ENCODE results near the gene TIMM23.
"Not testable (repeated sequence)": the region's sequence is repeated elsewhere in the genome, so short reads cannot be mapped to it uniquely, and the experiment has no call there.

TIMM23 gene

DNA sequence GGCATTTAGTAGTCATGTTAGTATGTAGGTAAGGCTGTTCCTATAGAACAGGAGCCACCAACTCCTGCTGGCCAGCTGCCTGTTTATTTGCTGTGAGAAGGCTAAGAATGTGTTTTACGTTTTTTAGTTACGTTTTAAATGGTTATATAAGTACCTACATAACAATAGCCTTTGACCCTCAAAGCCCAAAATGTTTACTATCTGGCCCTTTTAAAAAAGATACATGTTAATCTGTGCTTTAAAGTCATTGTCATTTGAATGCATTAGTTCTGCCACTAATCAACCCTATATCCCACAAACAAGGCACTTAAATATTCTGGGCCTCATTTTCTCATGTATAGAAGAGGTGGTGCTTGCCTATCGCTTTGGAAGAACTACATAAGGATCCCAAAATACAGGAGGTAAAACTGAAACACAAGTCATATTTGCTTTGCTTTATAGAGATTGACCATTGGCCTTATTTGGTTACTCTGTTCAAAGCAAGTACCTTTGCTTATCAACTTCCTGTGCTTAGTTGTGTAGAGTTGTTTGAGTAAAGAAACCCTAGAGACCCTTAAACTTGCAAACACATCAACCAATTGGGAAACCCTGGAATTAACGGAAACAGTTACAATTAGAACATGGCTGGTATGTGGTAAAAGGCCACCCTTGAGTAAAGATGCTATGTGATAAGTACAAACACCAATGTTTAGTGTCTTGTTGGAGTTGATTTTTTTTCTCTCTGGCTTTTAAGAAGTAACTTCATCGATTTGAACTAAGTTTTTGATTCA lies 25.9 kb downstream of the TIMM23 start:
- DNase-seq = no peak

DNA sequence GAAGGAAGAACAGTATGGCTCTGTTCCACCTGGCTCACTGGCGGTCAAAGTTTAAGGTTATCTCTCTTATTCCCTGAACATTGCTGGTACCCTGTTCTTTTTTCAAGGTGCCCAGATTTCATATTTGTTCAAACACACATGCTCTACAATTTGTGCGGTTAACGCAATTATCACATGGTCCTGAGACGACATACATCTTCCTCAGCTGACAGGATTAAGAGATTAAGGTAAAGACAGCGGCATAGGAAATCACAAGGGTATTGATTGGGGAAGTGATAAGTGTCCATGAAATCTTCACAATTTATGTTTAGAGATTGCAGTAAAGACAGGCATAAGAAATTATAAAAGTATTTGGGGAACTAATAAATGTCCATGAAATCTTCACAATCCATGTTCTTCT lies 27.7 kb downstream of the TIMM23 start:
- DNase-seq = not testable (repeated sequence)

DNA sequence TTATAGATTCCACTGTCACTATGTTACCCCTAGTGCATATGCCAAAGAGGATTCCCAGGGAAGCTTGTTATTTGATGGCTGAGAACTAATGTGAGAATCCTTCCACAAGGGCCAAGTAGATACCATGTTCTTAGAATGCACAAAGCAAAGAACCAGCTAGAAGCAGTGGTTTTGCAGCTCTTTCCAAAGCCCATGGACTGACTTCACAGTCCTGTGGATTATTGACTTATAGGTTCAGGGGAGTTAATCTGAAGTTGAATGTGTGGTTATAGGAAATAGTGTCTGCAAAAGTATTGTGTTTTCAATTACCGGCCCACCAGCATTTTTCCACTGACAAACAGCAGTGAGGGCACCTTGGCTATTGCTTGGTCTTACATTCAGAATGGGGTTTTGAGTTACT lies 28.2 kb downstream of the TIMM23 start:
- no peak for DNase-seq

DNA sequence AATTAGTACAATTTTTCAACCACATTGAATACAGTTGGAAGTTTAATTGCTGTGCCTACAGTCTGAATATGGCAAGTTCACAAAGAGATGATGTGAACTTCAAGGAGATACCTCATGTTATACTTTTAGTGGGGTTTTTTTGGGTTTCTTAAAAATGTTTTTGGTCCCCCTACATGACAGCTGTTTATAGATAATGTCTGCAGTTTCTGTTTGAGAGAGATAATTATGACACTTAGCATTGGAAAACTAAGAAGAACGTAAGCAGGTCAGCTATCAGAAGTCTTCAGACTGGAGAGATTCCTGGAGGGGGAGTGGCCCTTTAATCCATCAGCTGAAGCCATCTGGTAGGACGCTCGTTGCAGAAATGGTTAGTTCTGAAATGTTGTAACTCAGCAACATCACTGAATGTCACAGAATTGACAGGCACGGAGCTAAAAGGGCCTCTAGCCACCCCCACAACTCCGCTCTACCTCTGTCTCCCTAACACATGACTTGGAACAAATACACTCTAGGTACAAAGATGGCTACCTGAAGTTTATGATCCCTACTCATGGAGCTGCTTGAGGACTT lies 29.0 kb downstream of the TIMM23 start:
- DNase-seq = no peak

DNA sequence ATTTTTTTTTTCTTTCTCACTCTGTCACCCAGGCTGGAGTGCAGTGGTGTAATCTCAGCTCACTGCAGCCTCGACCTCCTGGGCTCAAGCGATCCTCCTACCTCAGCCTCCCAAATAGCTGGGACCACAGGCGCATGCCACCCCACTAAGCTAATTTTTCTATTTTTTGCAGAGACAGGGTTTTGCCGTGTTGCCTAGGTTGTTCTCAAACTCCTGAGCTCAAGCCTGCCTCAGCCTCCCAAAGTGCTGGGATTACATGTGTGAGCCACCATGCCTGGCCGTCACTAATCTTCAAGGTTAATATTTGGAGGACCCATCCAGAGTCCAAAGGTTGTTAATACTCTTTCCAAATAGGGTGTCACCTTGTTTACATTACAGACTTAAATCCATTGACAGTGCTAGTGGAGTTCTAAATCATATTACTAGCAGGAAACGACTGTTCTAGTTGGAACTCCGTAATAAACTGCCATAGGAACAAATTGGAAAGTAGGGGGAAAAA lies 29.9 kb downstream of the TIMM23 start:
- not testable (repeated sequence) for DNase-seq

DNA sequence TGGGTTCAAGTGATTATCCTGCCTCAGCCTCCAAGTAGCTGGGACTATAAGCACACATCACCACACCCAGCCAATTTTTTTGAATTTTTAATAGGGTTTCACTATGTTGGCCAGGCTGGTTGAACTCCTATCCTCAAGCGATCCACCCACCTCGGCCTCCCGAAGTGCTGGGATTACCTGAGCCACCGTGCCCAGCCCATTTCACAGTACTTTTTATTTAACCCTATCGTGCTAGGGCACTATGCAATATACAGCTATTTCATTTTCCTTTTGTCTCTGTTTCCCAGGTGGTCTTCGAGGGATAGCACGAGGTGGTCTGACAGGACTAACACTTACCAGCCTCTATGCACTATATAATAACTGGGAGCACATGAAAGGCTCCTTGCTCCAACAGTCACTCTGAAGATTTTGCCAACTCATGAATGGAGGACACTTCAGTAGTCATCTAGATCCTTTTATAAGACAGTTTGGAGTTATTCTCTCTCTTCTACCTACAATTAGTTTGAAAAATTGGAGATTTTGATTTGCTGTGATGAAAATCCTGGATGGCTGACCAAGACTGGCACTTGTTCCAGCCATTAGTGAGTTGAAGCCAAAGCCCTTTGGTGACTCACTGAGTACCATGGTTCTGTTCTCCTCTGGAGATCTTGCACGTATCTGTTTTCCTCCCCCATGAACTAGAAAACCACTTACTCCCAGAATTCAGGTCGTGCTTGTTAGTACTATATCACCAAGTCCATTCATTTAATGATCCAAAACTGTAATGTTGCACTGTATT lies 30.8 kb downstream of the TIMM23 start:
- no peak for DNase-seq

DNA sequence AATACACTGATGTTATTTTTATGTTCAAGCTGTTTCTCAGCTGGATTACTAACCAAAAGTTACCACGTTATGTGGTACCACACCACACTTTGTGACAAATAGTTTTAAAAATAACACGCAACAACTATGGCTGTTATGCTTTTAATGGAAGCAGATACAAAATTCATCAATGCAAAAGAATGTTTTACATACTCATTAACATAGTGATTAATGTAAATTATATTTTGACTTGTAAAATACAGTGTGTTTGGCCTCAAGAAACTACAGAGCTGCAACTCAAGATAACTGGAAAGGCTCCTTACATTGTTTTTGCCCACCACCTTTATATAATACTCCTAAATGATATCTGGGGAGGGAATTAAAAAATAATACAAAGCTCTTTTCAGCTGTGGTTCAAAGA lies 32.7 kb downstream of the TIMM23 start:
- DNase-seq = no peak

DNA sequence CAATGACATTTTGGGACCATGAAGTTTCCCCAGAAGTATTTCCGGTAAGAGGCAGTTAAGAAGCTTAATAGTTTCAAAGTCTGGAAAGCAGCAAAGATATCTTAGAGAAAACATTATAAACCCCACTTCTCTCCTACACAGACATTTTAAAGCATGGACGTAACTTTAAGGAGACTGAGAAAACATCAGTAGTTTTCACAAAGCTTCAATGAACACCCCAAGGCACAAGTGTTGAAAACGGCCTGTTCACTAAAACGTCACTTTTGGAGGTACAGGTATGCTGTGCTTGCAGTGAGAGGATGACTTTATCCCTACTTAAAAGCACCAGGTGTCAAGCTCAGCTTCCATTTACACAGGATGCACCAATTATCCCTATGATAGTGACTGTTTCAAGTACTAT lies 33.1 kb downstream of the TIMM23 start:
- no peak for DNase-seq

DNA sequence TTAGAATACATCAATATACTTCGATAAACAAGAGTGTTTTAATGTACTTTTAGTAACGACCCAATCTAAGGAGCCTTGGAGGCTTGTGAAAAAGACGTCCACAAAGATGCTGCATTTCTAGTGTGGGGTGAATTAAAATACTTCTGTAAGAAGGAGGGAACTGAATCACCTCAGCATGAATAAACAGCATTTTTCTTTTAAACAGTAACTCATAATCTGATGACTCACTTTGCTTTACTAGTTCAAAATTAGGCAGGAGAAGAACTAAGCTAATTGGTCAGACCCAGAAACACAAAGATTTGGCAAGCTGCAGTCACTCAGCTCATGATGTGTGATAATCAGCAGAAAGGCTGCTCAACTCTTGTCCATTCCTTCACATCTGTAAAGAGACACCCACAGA lies 33.9 kb downstream of the TIMM23 start:
- DNase-seq = no peak

DNA sequence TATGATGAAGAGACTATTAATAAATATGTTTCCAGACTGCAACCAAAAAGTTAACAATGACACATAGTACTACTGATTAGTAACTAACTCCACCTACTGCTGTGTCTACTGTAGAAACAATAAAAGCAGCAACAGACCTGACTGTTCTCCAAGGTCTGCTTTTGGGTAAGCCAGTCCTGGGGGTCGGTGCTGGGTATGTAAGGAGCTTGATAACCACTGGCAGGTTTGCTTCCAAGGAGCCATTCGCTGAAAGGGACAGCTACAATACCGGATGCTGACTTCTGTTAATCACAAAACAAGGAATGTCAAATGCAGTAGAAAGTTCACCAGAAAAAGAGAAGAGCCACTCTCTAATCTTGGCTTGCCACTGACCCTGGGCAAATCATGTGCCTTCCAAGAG lies 40.5 kb downstream of the TIMM23 start:
- no peak for DNase-seq

DNA sequence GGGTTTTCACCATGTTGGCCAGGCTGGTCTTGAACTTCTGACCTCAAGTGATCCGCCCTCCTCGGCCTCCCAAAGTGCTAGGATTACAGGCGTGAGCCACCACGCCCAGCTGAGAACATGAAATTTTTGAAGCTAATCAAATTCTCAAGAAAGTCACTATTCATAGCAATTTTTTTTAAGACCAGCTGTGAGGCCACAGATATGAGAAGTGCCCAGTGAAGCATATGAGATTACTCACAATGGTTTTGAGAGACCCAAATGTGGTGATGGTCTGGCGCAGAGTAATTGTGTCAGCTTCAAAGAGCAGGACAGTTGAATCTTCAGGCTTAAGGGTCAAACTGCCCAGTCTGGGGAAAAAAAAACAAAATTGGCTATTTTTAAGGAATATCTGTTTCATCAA lies 41.9 kb downstream of the TIMM23 start:
- DNase-seq = no peak

DNA sequence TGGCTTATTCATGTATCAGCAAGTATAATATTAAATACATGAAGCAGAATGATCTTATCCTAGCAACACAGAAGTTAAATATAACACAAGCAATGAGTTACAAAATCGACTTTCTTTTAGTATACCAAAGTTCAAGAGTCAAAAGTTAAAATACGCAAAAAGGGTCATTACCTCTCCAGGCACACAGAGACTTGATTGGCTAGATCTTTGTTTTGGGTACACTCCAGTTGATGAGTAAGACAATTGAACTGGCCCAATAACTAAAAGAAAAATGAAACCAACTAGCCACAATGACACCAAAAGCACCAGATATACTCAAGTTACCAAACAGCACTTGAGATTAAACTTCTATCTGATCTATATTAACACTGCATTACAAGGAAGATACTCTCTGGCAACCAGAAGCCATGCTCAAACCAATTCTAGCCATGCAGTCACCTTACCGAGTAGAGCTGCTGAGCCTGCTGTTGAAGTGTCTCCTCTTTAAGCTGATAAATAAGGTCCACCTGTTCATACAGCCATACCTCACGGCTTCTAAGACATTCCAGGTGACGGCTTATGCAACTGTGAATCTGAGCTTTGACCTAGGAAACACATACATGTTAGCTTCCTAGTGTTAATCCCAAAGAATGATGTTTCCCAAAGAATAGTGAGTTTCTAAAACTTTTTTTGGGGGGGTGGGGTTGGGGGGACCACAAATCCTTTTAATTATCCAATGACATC lies 42.6 kb downstream of the TIMM23 start:
- no peak for DNase-seq

DNA sequence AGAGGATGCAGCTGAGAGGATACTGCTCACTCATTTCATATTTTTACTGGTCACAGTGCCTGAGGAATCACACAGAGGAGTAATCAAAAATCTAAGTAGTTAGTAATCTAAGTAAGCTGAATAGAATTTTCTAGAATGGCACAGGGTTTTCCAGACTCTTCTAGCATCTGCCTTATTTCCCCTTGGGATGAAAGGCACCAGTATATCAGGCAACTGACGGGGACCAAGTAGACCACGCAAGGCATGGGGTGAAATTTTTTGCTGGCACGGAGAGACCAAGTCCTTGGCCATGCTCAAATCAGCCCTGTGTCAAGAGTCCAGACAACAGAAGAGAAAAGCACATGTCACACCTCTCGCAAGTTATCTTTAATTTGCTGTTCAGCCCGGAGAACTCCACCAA lies 43.9 kb downstream of the TIMM23 start:
- no peak for DNase-seq

DNA sequence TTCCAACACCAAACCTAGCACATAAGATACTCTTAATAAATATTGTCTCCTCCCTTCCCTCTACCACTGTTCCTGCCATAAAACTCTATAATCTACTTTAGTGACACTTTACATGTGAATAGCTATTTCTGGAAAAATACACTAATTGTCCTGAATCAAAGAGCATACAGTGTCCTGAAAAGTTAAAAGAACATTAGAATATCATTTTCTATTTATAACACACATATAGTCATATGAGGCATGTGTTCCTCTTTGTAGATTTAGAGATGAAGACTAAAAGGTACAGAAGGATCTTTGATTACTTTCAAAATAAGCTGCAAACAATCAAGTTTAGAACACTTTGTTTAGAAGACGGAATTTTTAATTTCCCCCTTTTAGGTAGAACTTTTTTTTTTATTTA lies 44.5 kb downstream of the TIMM23 start:
- no peak for DNase-seq

DNA sequence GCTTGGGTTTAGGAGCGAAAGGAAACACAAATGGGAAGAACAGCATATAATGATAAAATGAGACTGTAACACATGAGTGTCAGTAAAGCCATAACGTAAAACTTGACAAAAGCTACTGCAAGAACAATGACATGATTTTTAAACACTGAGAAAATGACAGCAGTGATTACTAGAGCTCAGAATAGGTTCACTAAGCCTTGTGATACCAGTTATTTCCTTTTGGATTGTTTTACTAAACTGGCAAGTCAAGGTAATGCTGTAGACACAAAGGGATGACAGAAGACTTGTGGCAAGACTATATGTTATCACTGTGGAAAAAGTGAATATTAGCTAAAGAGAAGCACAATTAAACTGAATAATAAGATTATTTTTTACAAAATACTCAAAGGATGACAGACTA lies 45.4 kb downstream of the TIMM23 start:
- no peak for DNase-seq

DNA sequence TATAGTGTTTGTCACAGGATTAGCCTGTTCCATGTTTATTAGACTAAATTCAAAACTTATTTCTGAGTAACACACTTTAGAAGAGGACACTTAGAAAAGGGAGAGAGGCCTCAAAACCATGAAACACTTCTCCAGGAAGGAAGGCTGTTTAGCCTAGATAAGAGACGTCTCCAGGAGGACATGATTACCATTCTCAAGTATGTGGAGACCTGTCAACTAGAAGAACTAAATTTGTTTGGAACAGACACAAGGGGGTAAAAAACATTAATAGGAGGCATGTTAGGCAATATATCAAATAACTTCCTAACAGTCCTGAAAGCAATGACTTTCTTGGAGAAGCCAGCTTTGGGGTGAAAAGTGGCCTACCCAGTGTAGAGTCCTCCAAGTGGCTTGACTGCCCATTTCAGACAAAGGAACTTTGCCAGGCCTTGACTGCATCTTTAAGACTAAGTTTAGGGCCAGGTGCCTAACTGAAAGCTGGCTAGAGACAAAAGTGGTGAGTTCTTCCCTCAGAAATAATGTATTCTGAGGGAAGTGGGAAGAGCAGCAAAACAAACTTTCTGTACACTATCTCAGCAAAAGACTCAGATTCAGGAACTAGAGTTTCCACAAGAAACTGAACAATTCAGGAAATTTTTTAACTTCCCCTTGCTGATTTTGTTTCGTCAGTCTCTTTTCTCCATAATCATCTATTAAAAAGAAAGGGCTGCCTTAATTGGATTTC lies 46.3 kb downstream of the TIMM23 start:
- no peak for DNase-seq

DNA sequence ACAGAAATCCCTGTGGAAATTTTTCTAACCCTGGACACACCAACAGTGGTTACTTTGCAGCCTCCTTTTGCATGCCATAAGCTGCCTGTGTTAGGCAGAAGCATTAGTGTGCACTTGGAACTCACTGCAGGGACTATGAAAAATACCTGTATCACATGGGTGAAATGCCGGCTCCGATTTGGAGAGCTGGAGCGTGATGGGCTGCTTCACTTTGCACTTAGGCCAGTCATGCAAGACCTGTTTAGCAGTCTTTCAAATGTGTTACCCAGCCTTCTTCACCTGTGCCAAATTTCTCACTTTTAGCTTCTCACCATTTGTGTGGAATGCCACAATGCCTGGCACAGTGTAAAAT lies 46.9 kb downstream of the TIMM23 start:
- DNase-seq = no peak

DNA sequence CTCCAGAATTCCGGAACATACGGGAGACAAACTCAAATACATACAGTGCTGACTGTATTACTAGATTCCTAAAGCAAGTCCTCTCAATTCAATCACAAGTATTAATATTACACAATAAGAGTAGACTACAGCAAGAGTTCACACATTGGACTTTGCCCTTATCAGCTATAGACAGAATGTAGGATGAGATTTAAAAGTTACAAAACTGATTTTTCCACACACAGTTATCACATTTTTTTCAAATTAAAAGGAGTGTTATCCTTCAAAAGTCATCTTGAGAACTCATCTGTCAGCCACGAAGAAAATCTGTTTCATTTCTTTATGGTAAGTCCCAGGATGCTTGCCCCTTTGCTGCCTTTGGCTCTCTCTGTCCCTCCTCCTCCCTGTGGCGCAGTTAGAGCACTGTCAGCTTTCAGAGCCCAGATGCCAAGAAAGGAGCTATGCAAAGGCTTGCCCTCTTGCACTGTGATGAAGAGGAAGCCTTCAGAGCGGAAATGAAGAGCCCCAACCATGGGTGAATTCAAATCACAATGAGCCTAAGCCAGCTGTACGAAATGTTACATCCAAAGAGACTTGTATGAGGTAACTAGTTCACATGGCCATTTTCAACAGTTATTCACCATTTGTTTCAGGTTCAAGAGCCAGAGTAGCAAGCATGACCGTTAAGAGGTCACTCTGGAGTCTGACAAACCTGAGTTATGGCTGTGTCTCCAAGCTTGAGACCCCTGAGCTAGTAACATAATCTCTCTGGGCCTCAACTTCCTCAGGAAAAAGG lies 47.5 kb downstream of the TIMM23 start:
- DNase-seq = no peak

DNA sequence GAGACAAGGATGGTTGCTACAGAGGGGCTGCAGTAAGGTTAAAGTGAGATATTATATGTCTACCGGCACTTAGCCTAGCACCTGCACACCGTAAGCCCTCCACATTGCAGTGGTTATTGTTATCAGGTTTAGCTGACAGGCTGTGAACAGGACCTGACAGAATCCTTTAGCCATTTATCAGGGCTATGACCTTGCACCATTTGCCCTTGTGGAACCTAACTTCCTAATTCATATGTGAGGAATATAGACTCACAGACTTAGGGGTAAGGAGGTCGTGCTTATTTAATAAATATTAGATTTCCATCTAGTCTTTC lies 48.0 kb downstream of the TIMM23 start:
- DNase-seq = no peak

DNA sequence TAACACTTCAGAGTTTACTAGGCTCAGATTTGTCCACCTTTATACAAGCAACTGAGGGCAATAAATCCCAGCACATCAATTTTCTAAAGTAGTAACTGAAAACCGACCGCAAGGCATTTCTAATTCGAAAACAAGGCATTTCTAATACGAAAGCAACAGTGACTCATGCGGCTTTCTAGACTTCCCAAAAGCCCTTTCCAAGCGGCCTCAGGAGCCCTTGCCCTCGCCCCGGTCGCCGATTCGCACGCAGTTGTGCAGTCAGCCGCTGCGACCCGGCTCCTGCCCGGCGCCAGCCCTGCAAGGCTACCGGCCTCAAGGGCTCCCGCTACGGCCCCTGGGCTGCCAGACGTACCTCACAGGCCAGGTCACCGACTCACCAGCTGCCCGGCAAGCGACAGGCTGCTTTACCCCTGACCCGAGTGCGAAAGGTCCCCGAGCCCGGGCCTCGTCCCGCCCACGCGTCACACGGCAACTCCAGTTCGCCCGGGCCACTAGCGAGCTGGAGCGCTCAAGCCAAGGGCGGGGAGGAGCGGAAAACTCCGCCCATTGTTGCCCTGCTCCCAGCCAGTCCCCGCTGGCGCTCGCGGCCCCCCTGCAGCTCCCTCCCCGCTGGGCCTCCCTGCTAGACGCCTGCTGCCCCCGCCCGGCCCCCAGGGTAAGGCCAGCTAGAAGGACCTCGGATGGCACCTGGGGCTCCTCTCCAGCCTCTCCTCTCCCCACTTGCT lies 50.9 kb downstream of the TIMM23 start:
- no peak for DNase-seq

DNA sequence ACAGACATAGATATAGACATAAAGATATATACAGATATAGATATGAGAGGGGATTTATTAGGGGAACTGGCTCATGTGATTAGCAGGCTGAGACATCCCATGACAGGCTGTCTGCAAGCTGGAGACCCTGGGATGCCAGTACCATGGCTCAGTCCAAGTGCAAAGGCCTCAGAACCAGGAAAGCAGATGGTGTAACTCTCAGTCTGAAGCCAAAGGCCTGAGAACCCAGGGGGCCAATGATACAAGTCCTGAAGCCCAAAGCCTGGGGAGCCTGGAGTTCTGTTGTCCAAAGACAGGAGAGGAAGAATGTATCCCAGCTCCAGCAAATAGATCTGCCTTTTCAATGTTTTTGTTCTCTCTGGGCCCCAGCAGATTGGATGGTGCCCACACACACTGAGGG lies 52.7 kb downstream of the TIMM23 start:
- no peak for DNase-seq
